H1 (cell line): ENCODE results near the gene MAVS. TPM values are rescaled to one million over a fixed set of nuclear protein-coding genes. Genes with fewer than 3 reads are reported as not detected.
"Not testable (repeated sequence)": the region's sequence is repeated elsewhere in the genome, so short reads cannot be mapped to it uniquely, and the experiment has no call there.

Experiments used
- CTCF ChIA-PET: fragments of 300-600 bp; sonication (Branson Sonifier 250); formaldehyde crosslinking; loops from one replicate; lab custom pipeline; 2021; ENCODE audit not compliant: partially characterized antibody; lab: Charles Lee
- POLR2A ChIA-PET: fragments of 300-600 bp; sonication (Branson Sonifier 250); formaldehyde crosslinking; loops from one replicate; lab custom pipeline; 2021; ENCODE audit warnings: inconsistent platforms; ENCODE audit not compliant: partially characterized antibody; lab: Charles Lee
- DNase-seq, 2 experiments: peaks; one replicate each; pipeline versions ENCODE4 v3.0.0 to v3.0.0-alpha.2; 2010 to 2022; ENCODE audit warnings: low spot score in 2 of 2, low read depth in 1 of 2, mixed read lengths in 1 of 2
- FAIRE-seq: peaks from 2 replicates; lab custom pipeline; 2011; peaks lifted over from hg19 to GRCh38; lab: Jason Lieb, UNC
- H2AFZ ChIP-seq: 2 replicates; pipeline ENCODE4 v1.8.1; 2012; ENCODE audit warnings: low read length, inconsistent platforms
- H2AK5ac ChIP-seq: 2 replicates; pipeline ENCODE4 v1.6.1; 2013; ENCODE audit warnings: low read depth, low read length
- H2BK120ac ChIP-seq: replicated peaks from 2 replicates; pipeline ENCODE3; 2013; ENCODE audit warnings: low read depth, low read length, inconsistent platforms
- H2BK12ac ChIP-seq: 2 replicates; pipeline ENCODE4 v1.6.1; 2013; ENCODE audit warnings: low read depth, low read length
- H2BK15ac ChIP-seq: 2 replicates; pipeline ENCODE4 v1.6.1; 2013; ENCODE audit warnings: low read length
- H2BK20ac ChIP-seq: 2 replicates; pipeline ENCODE4 v1.6.1; 2013; ENCODE audit warnings: low read length
- H2BK5ac ChIP-seq: 2 replicates; pipeline ENCODE4 v1.6.1; 2013; ENCODE audit warnings: low read depth, low read length
- H3K14ac ChIP-seq: 2 replicates; pipeline ENCODE4 v1.6.1; 2013; ENCODE audit warnings: inconsistent platforms; ENCODE audit not compliant: insufficient read length
- H3K18ac ChIP-seq: 2 replicates; pipeline ENCODE4 v1.6.1; 2013; ENCODE audit warnings: low read length; ENCODE audit errors: extremely low read depth
- H3K23ac ChIP-seq: 2 replicates; pipeline ENCODE4 v1.6.1; 2013; ENCODE audit warnings: inconsistent platforms; ENCODE audit not compliant: insufficient read length
- H3K23me2 ChIP-seq: 2 replicates; pipeline ENCODE4 v1.6.1; 2013; ENCODE audit warnings: low read depth, low read length
- H3K27ac ChIP-seq: 2 replicates; pipeline ENCODE4 v1.6.1; 2011; ENCODE audit warnings: low read depth, low read length, inconsistent platforms
- H3K27me3 ChIP-seq, 4 experiments: replicated peaks in 1 of 4; 1 replicate in 1 of 4; 2 replicates in 3 of 4; pipeline versions ENCODE4 v1.6.1 to v1.8.1; 2011 to 2013; ENCODE audit warnings: low read length in 3 of 4, mild to moderate bottlenecking in 3 of 4, inconsistent platforms in 2 of 4, mixed read lengths in 2 of 4, moderate library complexity in 1 of 4; ENCODE audit not compliant: control insufficient read depth in 3 of 4, insufficient read depth in 3 of 4; ENCODE audit errors: extremely low read depth in 1 of 4
- H3K36me3 ChIP-seq, 4 experiments: 2 replicates each; pipeline versions ENCODE4 v1.6.1 to v1.8.1; 2011 to 2013; ENCODE audit warnings: mild to moderate bottlenecking in 4 of 4, low read length in 3 of 4, moderate library complexity in 2 of 4, control low read depth in 1 of 4, inconsistent platforms in 1 of 4; ENCODE audit not compliant: insufficient read depth in 4 of 4, control insufficient read depth in 2 of 4
- H3K4ac ChIP-seq: replicated peaks from 2 replicates; pipeline ENCODE3; 2013; ENCODE audit warnings: low read length, low read depth, mixed read lengths, inconsistent platforms; ENCODE audit not compliant: insufficient read length
- H3K4me1 ChIP-seq, 4 experiments: replicated peaks in 1 of 4; 1 replicate in 1 of 4; 2 replicates in 3 of 4; pipeline versions ENCODE4 v1.6.1 to v1.8.1; 2011 to 2013; ENCODE audit warnings: low read length in 3 of 4, inconsistent platforms in 2 of 4, mixed read lengths in 1 of 4; ENCODE audit not compliant: insufficient read depth in 4 of 4, control insufficient read depth in 3 of 4
- H3K4me2 ChIP-seq, 2 experiments: 2 replicates each; pipeline versions ENCODE4 v1.6.1 to v1.8.1; 2011 to 2013; ENCODE audit warnings: low read depth in 2 of 2, low read length in 2 of 2, control low read depth in 1 of 2, inconsistent platforms in 1 of 2, mild to moderate bottlenecking in 1 of 2; ENCODE audit not compliant: insufficient read depth in 1 of 2
- H3K4me3 ChIP-seq, 4 experiments: fragments of 200-600, 300-600 bp in 1 of 4; sonication (generic), shearing (Covaris generic), sonication (Bioruptor Twin) in 1 of 4; 2 replicates each; pipeline versions ENCODE4 v1.5.1 to v1.8.1; 2011 to 2016; ENCODE audit warnings: low read length in 4 of 4, low read depth in 3 of 4, control low read depth in 2 of 4, inconsistent platforms in 2 of 4, mild to moderate bottlenecking in 2 of 4, mixed read lengths in 1 of 4, moderate library complexity in 1 of 4; ENCODE audit not compliant: insufficient read depth in 2 of 4; ENCODE audit errors: extremely low read depth in 1 of 4
- H3K56ac ChIP-seq: replicated peaks from 2 replicates; pipeline ENCODE3; 2013; ENCODE audit warnings: low read depth, mild to moderate bottlenecking, mixed read lengths, low read length, inconsistent platforms; ENCODE audit not compliant: insufficient read length
- H3K79me1 ChIP-seq: 2 replicates; pipeline ENCODE4 v1.6.1; 2013; ENCODE audit warnings: low read depth, low read length, control low read depth
- H3K79me2 ChIP-seq, 2 experiments: 2 replicates each; pipeline versions ENCODE4 v1.6.1 to v1.8.1; 2012 to 2013; ENCODE audit warnings: low read length in 2 of 2, mild to moderate bottlenecking in 2 of 2, inconsistent platforms in 1 of 2; ENCODE audit not compliant: insufficient read depth in 2 of 2, control insufficient read depth in 1 of 2
- H3K9ac ChIP-seq, 4 experiments: replicated peaks in 1 of 4; 1 replicate in 1 of 4; 2 replicates in 3 of 4; pipeline versions ENCODE4 v1.6.1 to v1.8.1; 2011 to 2013; ENCODE audit warnings: low read depth in 3 of 4, low read length in 3 of 4, control low read depth in 2 of 4, mild to moderate bottlenecking in 2 of 4, moderate library complexity in 2 of 4, inconsistent platforms in 1 of 4; ENCODE audit errors: extremely low read depth in 1 of 4
- H3K9me3 ChIP-seq, 2 experiments: 2 replicates each; pipeline versions ENCODE4 v1.6.1 to v1.8.1; 2012 to 2013; ENCODE audit warnings: mild to moderate bottlenecking in 2 of 2, moderate library complexity in 2 of 2, control low read depth in 1 of 2, inconsistent platforms in 1 of 2, low read depth in 1 of 2, low read length in 1 of 2, mixed read lengths in 1 of 2; ENCODE audit not compliant: insufficient read depth in 2 of 2
- H4K20me1 ChIP-seq, 2 experiments: replicated peaks in 1 of 2; 2 replicates each; pipeline versions ENCODE3 to v1.8.1; 2011 to 2013; ENCODE audit warnings: inconsistent platforms in 2 of 2, low read length in 2 of 2, mild to moderate bottlenecking in 1 of 2; ENCODE audit not compliant: insufficient read depth in 2 of 2, control insufficient read depth in 1 of 2
- H4K5ac ChIP-seq: 2 replicates; pipeline ENCODE4 v1.6.1; 2013; ENCODE audit warnings: low read length, low read depth, mixed read lengths, inconsistent platforms; ENCODE audit not compliant: insufficient read length
- H4K8ac ChIP-seq: 2 replicates; pipeline ENCODE4 v1.8.0; 2013; ENCODE audit warnings: mild to moderate bottlenecking, moderate library complexity, low read length, inconsistent platforms; ENCODE audit not compliant: insufficient read depth; ENCODE audit errors: extremely low read depth
- H4K91ac ChIP-seq: replicated peaks from 2 replicates; pipeline ENCODE3; 2013; ENCODE audit warnings: low read length, mixed read lengths, inconsistent platforms; ENCODE audit not compliant: insufficient read length
- WGBS, 2 experiments: shearing (Covaris generic) in 1 of 2; methylation state at CpG; one replicate each; pipeline versions ENCODE4 v1.1.6 to v1.1.7; 2013 to 2015; ENCODE audit warnings: low lambda C conversion rate in 2 of 2, mixed read lengths in 2 of 2, inconsistent platforms in 1 of 2, low coverage in 1 of 2, missing lambda C conversion rate in 1 of 2; ENCODE audit not compliant: insufficient replicate concordance in 2 of 2, insufficient coverage in 1 of 2, insufficient read length in 1 of 2; ENCODE audit errors: extremely low coverage in 1 of 2, missing lambda C conversion rate in 1 of 2; 5-methylcytosine and 5-hydroxymethylcytosine counted together
- polyA plus RNA-seq, 7 experiments: library from polyadenylated mRNA; depleted of rRNA in 3 of 7; stranded (reverse) in 5 of 7; unstranded in 2 of 7; fragments of >200 nt in 5 of 7; fragments of 200-250 nt in 2 of 7; gene quantifications; 1 replicate in 5 of 7; 2 replicates in 1 of 7; 4 replicates in 1 of 7; pipeline versions ENCODE4 v1.2.1 to v1.2.3, GENCODE V29; 2011 to 2013; ENCODE audit warnings: missing spikeins in 2 of 7, mixed read lengths in 2 of 7
- total RNA-seq: library from RNA; stranded (reverse); fragmentation: NEBNext Ultra II Directional; extraction: Animal tissue kit (Norgen Biotek cat#: 25700); gene quantifications from 2 replicates; pipeline ENCODE4 v1.2.1, GENCODE V29; 2021

Gene MAVS
- total and polyA plus RNA-seq, 2 of the 8 experiments (the other 6 are each of a cell fraction or from before 2014, with no cell fraction given) = 9.9 to 24.3 TPM

GRCh38 chr20:3906744-3907721, 60.4 kb downstream of the MAVS start:
- not testable (repeated sequence) for H3K23ac ChIP-seq

More at GRCh38 chr20:3906744-3907721, 60.4 kb downstream of the MAVS start:
- H2BK12ac ChIP-seq, H2AK5ac ChIP-seq, H3K4ac ChIP-seq, H3K27me3 ChIP-seq, FAIRE-seq, H3K18ac ChIP-seq, H2BK120ac ChIP-seq, H3K79me1 ChIP-seq, H2BK20ac ChIP-seq, H3K56ac ChIP-seq, DNase-seq, H4K5ac ChIP-seq, H3K9me3 ChIP-seq, H2AFZ ChIP-seq, H4K91ac ChIP-seq, H2BK5ac ChIP-seq, H3K4me2 ChIP-seq, H3K23me2 ChIP-seq, H3K14ac ChIP-seq, H2BK15ac ChIP-seq, H3K27ac ChIP-seq, H3K9ac ChIP-seq, H3K4me3 ChIP-seq, H4K8ac ChIP-seq, H3K4me1 ChIP-seq: not testable (repeated sequence)
- WGBS, 2 experiments = 87% methylated on average over 14 of the region's 17 CpGs; no CpG with 5 or more reads in 1 of the 2 experiments
- POLR2A ChIA-PET = interaction anchor here (1.0 to 2.5 kb wide), 8 partner anchors 10 to 32 kb away, joined by 3 to 25 read pairs (median 8); no protein-coding TSS in a partner anchor
- Histone ChIP-seq H3K79me2 (peaks cover 34 to 100% of the 10 kb centered on the region in 2 experiments), H4K20me1 (peaks cover 25 to 36% of the 10 kb centered on the region in 2 experiments), H3K36me3 (peaks cover 24 to 48% (median 34%) of the 10 kb centered on the region in 4 experiments)
- CTCF ChIA-PET = interaction anchor here (0.6 to 0.9 kb wide), 3 partner anchors 10 to 90 kb away, joined by 3 read pairs; no protein-coding TSS in a partner anchor
